ENCODE data around the gene FBXO45. TPM values are rescaled to one million over a fixed set of nuclear protein-coding genes. Genes with fewer than 3 reads are reported as not detected.

The FBXO45 gene
- total and polyA plus RNA-seq, 9 of the 15 experiments (the other 6 are each of a cell fraction or from before 2014, with no cell fraction given), result 15.2 to 52.8 (median 37.0) TPM

DNA sequence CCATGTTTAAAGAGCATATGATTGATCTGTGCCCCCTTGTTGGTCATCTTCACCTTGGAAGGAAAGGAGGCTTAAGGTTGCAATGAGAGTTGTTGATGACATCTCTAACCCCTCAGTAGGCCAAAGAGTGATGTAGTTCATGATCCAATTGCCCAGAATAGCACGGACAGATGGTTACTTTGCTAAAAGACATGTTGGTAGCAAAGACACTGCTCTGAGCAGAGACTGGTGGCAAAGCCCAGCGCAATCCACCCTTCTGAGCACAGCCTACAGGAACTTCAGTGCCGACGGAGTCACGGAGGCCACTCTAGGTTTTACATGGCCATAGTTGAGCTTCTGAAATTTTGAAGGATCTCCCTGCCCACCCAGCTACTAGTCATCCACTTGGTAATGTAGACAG lies 21.8 kb downstream of the FBXO45 start:
- ATAC-seq (peak; percentile 37; the same call in 1 of the 3 replicates), DNase-seq (ENCODE audit: extremely low read depth in 1 of 4, low spot score in 3 of 4) (no peak), FAIRE-seq (peak; percentile 49)
- no peak overlapping the region for H3K9ac ChIP-seq (ENCODE audit: insufficient read depth in 1 of 2, low read depth in 2 of 2, low read length in 2 of 2)
- no peaks in the 10 kb centered on the region for H3K79me2 ChIP-seq (ENCODE audit: control insufficient read depth, insufficient read depth, low read length)
- H3K27me3 ChIP-seq (ENCODE audit: control insufficient read depth in 2 of 2, insufficient read depth in 2 of 2, low read length in 2 of 2), result no peaks in the 10 kb centered on the region
- ChIA-PET POLR2A (interaction anchor here (0.6 to 1.8 kb wide), 4 partner anchors 14 to 387 kb away, joined by 3 to 5 read pairs (median 4); partner anchors contain the start of genes FBXO45 and WDR53), CTCF (ENCODE audit: low intra/inter-chr PET ratio) (no interaction called here)
- no peaks in the 10 kb centered on the region for H3K9me1 ChIP-seq (ENCODE audit: control insufficient read depth, insufficient read depth, low read length)
- no peaks in the 10 kb centered on the region for H4K20me1 ChIP-seq (replicated peaks; ENCODE audit: control insufficient read depth, insufficient read depth, low read length)
- H3K4me3 ChIP-seq, result no peak overlapping the region
- no peak overlapping the region for H3K27ac ChIP-seq (ENCODE audit: extremely low read depth, low read depth, low read length)
- TF ChIP-seq, protein P1, sequence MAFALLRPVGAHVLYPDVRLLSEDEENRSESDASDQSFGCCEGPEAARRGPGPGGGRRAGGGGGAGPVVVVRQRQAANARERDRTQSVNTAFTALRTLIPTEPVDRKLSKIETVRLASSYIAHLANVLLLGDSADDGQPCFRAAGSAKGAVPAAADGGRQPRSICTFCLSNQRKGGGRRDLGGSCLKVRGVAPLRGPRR (CRISPR knock-in tag; IDR thresholded peaks at IDR 0.05), result no peak
- no peak for TF ChIP-seq RBM39 (optimal IDR thresholded peaks at IDR 0.05; ENCODE audit: low read depth, low read length)
- no peak for TF ChIP-seq ZNF76 (CRISPR knock-in tag; IDR thresholded peaks at IDR 0.05; ENCODE audit: borderline replicate concordance)
- TF ChIP-seq ZFPM2 (CRISPR knock-in tag; IDR thresholded peaks at IDR 0.05), result no peak
- no peak for TF ChIP-seq MCM7 (IDR thresholded peaks at IDR 0.05)
- TF ChIP-seq POLR2AphosphoS5 (IDR thresholded peaks at IDR 0.05; ENCODE audit: control insufficient read depth, insufficient read depth, low read depth, low read length), result no peak
- TF ChIP-seq WHSC1 (IDR thresholded peaks at IDR 0.05; ENCODE audit: low read length), result no peak
- TF ChIP-seq, protein P2, sequence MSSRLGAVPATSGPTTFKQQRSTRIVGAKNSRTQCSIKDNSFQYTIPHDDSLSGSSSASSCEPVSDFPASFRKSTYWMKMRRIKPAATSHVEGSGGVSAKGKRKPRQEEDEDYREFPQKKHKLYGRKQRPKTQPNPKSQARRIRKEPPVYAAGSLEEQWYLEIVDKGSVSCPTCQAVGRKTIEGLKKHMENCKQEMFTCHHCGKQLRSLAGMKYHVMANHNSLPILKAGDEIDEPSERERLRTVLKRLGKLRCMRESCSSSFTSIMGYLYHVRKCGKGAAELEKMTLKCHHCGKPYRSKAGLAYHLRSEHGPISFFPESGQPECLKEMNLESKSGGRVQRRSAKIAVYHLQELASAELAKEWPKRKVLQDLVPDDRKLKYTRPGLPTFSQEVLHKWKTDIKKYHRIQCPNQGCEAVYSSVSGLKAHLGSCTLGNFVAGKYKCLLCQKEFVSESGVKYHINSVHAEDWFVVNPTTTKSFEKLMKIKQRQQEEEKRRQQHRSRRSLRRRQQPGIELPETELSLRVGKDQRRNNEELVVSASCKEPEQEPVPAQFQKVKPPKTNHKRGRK (tag; IDR thresholded peaks at IDR 0.05), result no peak
- TF ChIP-seq, protein P3, sequence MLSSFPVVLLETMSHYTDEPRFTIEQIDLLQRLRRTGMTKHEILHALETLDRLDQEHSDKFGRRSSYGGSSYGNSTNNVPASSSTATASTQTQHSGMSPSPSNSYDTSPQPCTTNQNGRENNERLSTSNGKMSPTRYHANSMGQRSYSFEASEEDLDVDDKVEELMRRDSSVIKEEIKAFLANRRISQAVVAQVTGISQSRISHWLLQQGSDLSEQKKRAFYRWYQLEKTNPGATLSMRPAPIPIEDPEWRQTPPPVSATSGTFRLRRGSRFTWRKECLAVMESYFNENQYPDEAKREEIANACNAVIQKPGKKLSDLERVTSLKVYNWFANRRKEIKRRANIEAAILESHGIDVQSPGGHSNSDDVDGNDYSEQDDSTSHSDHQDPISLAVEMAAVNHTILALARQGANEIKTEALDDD (IDR thresholded peaks at IDR 0.05), result no peak
- no peak for TF ChIP-seq E2F8 (IDR thresholded peaks at IDR 0.05; ENCODE audit: low read depth, partially characterized antibody)
- TF ChIP-seq, protein P4, sequence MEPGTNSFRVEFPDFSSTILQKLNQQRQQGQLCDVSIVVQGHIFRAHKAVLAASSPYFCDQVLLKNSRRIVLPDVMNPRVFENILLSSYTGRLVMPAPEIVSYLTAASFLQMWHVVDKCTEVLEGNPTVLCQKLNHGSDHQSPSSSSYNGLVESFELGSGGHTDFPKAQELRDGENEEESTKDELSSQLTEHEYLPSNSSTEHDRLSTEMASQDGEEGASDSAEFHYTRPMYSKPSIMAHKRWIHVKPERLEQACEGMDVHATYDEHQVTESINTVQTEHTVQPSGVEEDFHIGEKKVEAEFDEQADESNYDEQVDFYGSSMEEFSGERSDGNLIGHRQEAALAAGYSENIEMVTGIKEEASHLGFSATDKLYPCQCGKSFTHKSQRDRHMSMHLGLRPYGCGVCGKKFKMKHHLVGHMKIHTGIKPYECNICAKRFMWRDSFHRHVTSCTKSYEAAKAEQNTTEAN (CRISPR knock-in tag; IDR thresholded peaks at IDR 0.05), result no peak
- TF ChIP-seq YBX1 (IDR thresholded peaks at IDR 0.05), result no peak
- 67% methylated on average over 5 of the region's 5 CpGs for WGBS (ENCODE audit: insufficient coverage, low coverage, missing lambda C conversion rate)
- BruUV-seq (replicated peaks), result no TSS peak
- H3K4me1 ChIP-seq (replicated peaks in 1 of 2; ENCODE audit: control insufficient read depth in 2 of 2, insufficient read depth in 2 of 2, low read length in 2 of 2), result no peaks in the 10 kb centered on the region; a peak in 1 of 5 replicates
- peaks cover 18% of the 10 kb centered on the region; the same call in 1 of the 3 replicates for H3K36me3 ChIP-seq (ENCODE audit: control insufficient read depth, insufficient read depth, low read length)
- H2AFZ ChIP-seq (ENCODE audit: low read depth, low read length), result no peak overlapping the region
- intact Hi-C loops (cut with micrococcal nuclease) (no loop called here), in situ Hi-C loops (cut with MboI) (no loop called here)
- no peaks in the 10 kb centered on the region for H3K9me3 ChIP-seq (replicated peaks; ENCODE audit: control insufficient read depth, insufficient read depth, low read depth, low read length)
- no peak overlapping the region for H3K4me2 ChIP-seq (ENCODE audit: insufficient read depth, low read length)
